Subcutaneous adipose tissue (tissue), 4 donors: ENCODE results near the gene LPCAT3. TPM values are rescaled to one million over a fixed set of nuclear protein-coding genes. Genes with fewer than 3 reads are reported as not detected.

ENCODE experiments used
- CTCF ChIP-seq: fragments of 450-650 bp; IDR thresholded peaks from one replicate; pipeline ENCODE4 v1.5.1; 2016; ENCODE audit warnings: low read depth, mild to moderate bottlenecking, control low read depth, antibody characterized with exemption, moderate library complexity
- total RNA-seq, 4 donors: library from RNA; depleted of rRNA; stranded (reverse); fragments of >200 nt; gene quantifications; one replicate each; pipeline ENCODE4 v1.1.0, GENCODE V29; 2016

The LPCAT3 gene
- total RNA-seq, result 10 to 100 TPM; 21.8 to 55.9 (median 27.1) TPM

GRCh38 chr12:7018350-7019042 lies at the start of gene LPCAT3:
LPCAT3 (minus strand) TSS chr12:7018476; CDS start chr12:7018424, 52 bp downstream.
- TF ChIP-seq CTCF, result no peak

GRCh38 chr12:7067096-7067495 lies 48.8 kb upstream of the LPCAT3 start:
- no peak for TF ChIP-seq CTCF

GRCh38 chr12:7066596-7066995 lies 48.3 kb upstream of the LPCAT3 start:
- TF ChIP-seq CTCF, result no peak

- TF ChIP-seq CTCF, result no peak
Measured at GRCh38 chr12:7065073-7065623, 46.9 kb upstream of the LPCAT3 start.

- no peak for TF ChIP-seq CTCF
Measured at GRCh38 chr12:7064516-7064915, 46.2 kb upstream of the LPCAT3 start.

GRCh38 chr12:7061596-7061995 lies 43.3 kb upstream of the LPCAT3 start:
- no peak for TF ChIP-seq CTCF

GRCh38 chr12:7061138-7061537 lies 42.9 kb upstream of the LPCAT3 start:
- TF ChIP-seq CTCF, result no peak
